GM19438 (cell line): ENCODE measurements around the gene RAB6B.

Experiments
- ATAC-seq: cut with Tn5 transposase; IDR thresholded peaks from one replicate; pipeline ENCODE4 v1.9.1; 2021; ENCODE audit warnings: low read depth; ENCODE audit not compliant: unreplicated experiment

Gene RAB6B

GRCh38 chr3:133896002-133896761, 500 bp upstream of the RAB6B start:
- no peak for ATAC-seq

GRCh38 chr3:133894353-133895207, 1.1 kb downstream of the RAB6B start:
- ATAC-seq, result no peak

GRCh38 chr3:133893683-133894352, 1.9 kb downstream of the RAB6B start:
- ATAC-seq, result no peak

GRCh38 chr3:133892541-133893231, 3.0 kb downstream of the RAB6B start:
- ATAC-seq, result no peak

- no peak for ATAC-seq
Measured at GRCh38 chr3:133891662-133892378, 3.9 kb downstream of the RAB6B start.

GRCh38 chr3:133890972-133891644, 4.6 kb downstream of the RAB6B start:
- no peak for ATAC-seq

GRCh38 chr3:133890037-133890436, 5.6 kb downstream of the RAB6B start:
- ATAC-seq, result no peak

GRCh38 chr3:133888726-133889340, 6.8 kb downstream of the RAB6B start:
- no peak for ATAC-seq

GRCh38 chr3:133887803-133888703, 7.6 kb downstream of the RAB6B start:
- no peak for ATAC-seq

GRCh38 chr3:133887074-133887802, 8.4 kb downstream of the RAB6B start:
- ATAC-seq, result no peak

- ATAC-seq, result no peak
Measured at GRCh38 chr3:133886031-133886722, 9.5 kb downstream of the RAB6B start.

GRCh38 chr3:133884887-133885711, 10.6 kb downstream of the RAB6B start:
- no peak for ATAC-seq

- ATAC-seq, result no peak
Measured at GRCh38 chr3:133884054-133884886, 11.4 kb downstream of the RAB6B start.

- no peak for ATAC-seq
Measured at GRCh38 chr3:133883641-133884040, 12.0 kb downstream of the RAB6B start.

- ATAC-seq, result no peak
Measured at GRCh38 chr3:133882986-133883586, 12.6 kb downstream of the RAB6B start.
